Osteoblast (primary cell): ENCODE results near the gene TNFRSF1B. TPM values are rescaled to one million over a fixed set of nuclear protein-coding genes. Genes with fewer than 3 reads are reported as not detected.
A peak's percentile ranks its signal among the peaks of the same experiment; 100 is the strongest.

ENCODE experiments used
- DNase-seq: peaks from one replicate; pipeline ENCODE4 v3.0.0; 2011; ENCODE audit warnings: low spot score, mixed read lengths; ENCODE audit not compliant: insufficient read length; ENCODE audit errors: missing footprints
- H2AFZ ChIP-seq: 2 replicates; pipeline ENCODE4 v1.6.0; 2011; ENCODE audit warnings: mild to moderate bottlenecking, low read length
- H3K27ac ChIP-seq: 2 replicates; pipeline ENCODE4 v1.5.1; 2011; ENCODE audit warnings: mild to moderate bottlenecking, low read depth, low read length, moderate library complexity
- H3K27me3 ChIP-seq: 2 replicates; pipeline ENCODE4 v1.6.0; 2012; ENCODE audit warnings: mild to moderate bottlenecking, control low read depth, inconsistent platforms, low read length, moderate library complexity; ENCODE audit not compliant: insufficient read depth
- H3K36me3 ChIP-seq: 2 replicates; pipeline ENCODE4 v1.5.1; 2011; ENCODE audit warnings: mild to moderate bottlenecking, low read length, control low read depth, moderate library complexity; ENCODE audit not compliant: insufficient read depth
- H3K4me1 ChIP-seq: 2 replicates; pipeline ENCODE4 v1.5.1; 2011; ENCODE audit warnings: mild to moderate bottlenecking, low read length, control low read depth, moderate library complexity; ENCODE audit not compliant: insufficient read depth
- H3K4me2 ChIP-seq: 2 replicates; pipeline ENCODE4 v1.6.0; 2011; ENCODE audit warnings: mild to moderate bottlenecking, low read length; ENCODE audit not compliant: insufficient read depth
- H3K4me3 ChIP-seq: fragments of 200-600 bp; sonication (generic); 3 replicates; pipeline ENCODE4 v1.5.1; 2012; ENCODE audit warnings: mild to moderate bottlenecking, low read length, inconsistent platforms; ENCODE audit not compliant: insufficient read depth
- H3K79me2 ChIP-seq: 2 replicates; pipeline ENCODE4 v1.6.0; 2012; ENCODE audit warnings: mild to moderate bottlenecking, low read length, control low read depth, inconsistent platforms; ENCODE audit not compliant: insufficient read depth
- H3K9me3 ChIP-seq: 2 replicates; pipeline ENCODE4 v1.5.1; 2011; ENCODE audit warnings: low read depth, low read length, control low read depth
- H4K20me1 ChIP-seq: 2 replicates; pipeline ENCODE4 v1.6.0; 2012; ENCODE audit warnings: mild to moderate bottlenecking, low read length, control low read depth; ENCODE audit not compliant: insufficient read depth
- total RNA-seq: library from RNA; depleted of rRNA; stranded (reverse); fragments of >200 nt; gene quantifications from 2 replicates; pipeline ENCODE4 v1.2.3, GENCODE V29; 2012
- TF ChIP-seq, protein P1 (sequence below): IDR thresholded peaks from 2 replicates; pipeline ENCODE4 v1.5.1; 2011; ENCODE audit warnings: mild to moderate bottlenecking, low read depth, low read length, moderate library complexity; ENCODE audit errors: extremely low read depth

The TNFRSF1B gene
- total RNA-seq, 1 donor: 12.7 TPM

- no peak overlapping the region for H3K4me2 ChIP-seq
- no peak overlapping the region for H2AFZ ChIP-seq
- H3K27me3 ChIP-seq: no peaks in the 10 kb centered on the region
- TF ChIP-seq, protein P1, sequence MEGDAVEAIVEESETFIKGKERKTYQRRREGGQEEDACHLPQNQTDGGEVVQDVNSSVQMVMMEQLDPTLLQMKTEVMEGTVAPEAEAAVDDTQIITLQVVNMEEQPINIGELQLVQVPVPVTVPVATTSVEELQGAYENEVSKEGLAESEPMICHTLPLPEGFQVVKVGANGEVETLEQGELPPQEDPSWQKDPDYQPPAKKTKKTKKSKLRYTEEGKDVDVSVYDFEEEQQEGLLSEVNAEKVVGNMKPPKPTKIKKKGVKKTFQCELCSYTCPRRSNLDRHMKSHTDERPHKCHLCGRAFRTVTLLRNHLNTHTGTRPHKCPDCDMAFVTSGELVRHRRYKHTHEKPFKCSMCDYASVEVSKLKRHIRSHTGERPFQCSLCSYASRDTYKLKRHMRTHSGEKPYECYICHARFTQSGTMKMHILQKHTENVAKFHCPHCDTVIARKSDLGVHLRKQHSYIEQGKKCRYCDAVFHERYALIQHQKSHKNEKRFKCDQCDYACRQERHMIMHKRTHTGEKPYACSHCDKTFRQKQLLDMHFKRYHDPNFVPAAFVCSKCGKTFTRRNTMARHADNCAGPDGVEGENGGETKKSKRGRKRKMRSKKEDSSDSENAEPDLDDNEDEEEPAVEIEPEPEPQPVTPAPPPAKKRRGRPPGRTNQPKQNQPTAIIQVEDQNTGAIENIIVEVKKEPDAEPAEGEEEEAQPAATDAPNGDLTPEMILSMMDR: no peak
- H3K9me3 ChIP-seq: no peaks in the 10 kb centered on the region
- H3K79me2 ChIP-seq: no peaks in the 10 kb centered on the region
- peak overlapping the region; percentile 40 for H3K27ac ChIP-seq
- H3K4me3 ChIP-seq: no peak overlapping the region
- no peaks in the 10 kb centered on the region for H3K36me3 ChIP-seq
- no peaks in the 10 kb centered on the region for H4K20me1 ChIP-seq
- DNase-seq: peak; percentile 84
- peaks cover 5% of the 10 kb centered on the region for H3K4me1 ChIP-seq
Measured at GRCh38 chr1:12132078-12132477, 34.7 kb upstream of the TNFRSF1B start.

- TF ChIP-seq, protein P1: no peak
- Histone ChIP-seq H3K9me3 (no peaks in the 10 kb centered on the region), H3K4me3 (no peak overlapping the region), H3K27ac (no peak overlapping the region), H3K36me3 (no peaks in the 10 kb centered on the region), H3K27me3 (no peaks in the 10 kb centered on the region), H3K79me2 (no peaks in the 10 kb centered on the region), H4K20me1 (no peaks in the 10 kb centered on the region), H3K4me1 (peaks cover 9% of the 10 kb centered on the region), H2AFZ (no peak overlapping the region), H3K4me2 (no peak overlapping the region)
- DNase-seq: no peak
Measured at GRCh38 chr1:12134716-12135115, 32.1 kb upstream of the TNFRSF1B start.

DNA sequence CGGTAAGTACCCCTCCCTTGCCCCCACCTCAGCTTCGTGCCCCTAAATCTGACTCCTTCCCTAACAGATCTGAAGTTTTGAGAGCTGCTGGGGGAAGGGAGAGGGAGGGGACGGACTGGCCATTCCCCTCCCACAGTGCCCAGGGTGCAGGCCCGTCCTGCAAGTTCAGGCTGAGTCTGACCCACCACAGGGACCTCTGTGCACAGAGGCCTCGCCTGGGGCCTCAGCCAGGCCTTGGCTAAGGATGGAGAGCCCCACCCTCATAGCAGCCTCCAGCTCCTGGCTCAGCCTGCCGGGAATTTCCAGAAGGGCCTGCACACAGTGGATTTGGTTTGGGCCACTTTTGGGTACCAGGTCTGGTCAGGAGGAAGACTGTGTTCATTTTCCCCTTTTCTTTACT, 31.2 kb upstream of the TNFRSF1B start:
- H2AFZ ChIP-seq: no peak overlapping the region
- peaks cover 9% of the 10 kb centered on the region for H3K4me1 ChIP-seq
- no peaks in the 10 kb centered on the region for H3K27me3 ChIP-seq
- no peaks in the 10 kb centered on the region for H3K36me3 ChIP-seq
- H4K20me1 ChIP-seq: no peaks in the 10 kb centered on the region
- TF ChIP-seq, protein P1: no peak
- no peaks in the 10 kb centered on the region for H3K9me3 ChIP-seq
- DNase-seq: no peak
- H3K79me2 ChIP-seq: no peaks in the 10 kb centered on the region
- H3K4me2 ChIP-seq: no peak overlapping the region
- no peak overlapping the region for H3K27ac ChIP-seq
- no peak overlapping the region for H3K4me3 ChIP-seq

GRCh38 chr1:12136916-12137610, 29.7 kb upstream of the TNFRSF1B start:
- TF ChIP-seq, protein P1: no peak
- no peak for DNase-seq
- Histone ChIP-seq H2AFZ (no peak overlapping the region), H3K36me3 (no peaks in the 10 kb centered on the region), H3K9me3 (no peaks in the 10 kb centered on the region), H3K4me3 (no peak overlapping the region), H4K20me1 (no peaks in the 10 kb centered on the region), H3K27ac (peak overlapping the region; percentile 16), H3K79me2 (no peaks in the 10 kb centered on the region), H3K4me1 (peaks cover 9% of the 10 kb centered on the region), H3K27me3 (no peaks in the 10 kb centered on the region), H3K4me2 (no peak overlapping the region)
